Measurements from ENCODE around the gene OCA2. TPM values are rescaled to one million over a fixed set of nuclear protein-coding genes. Genes with fewer than 3 reads are reported as not detected.

Gene OCA2
- polyA plus RNA-seq, 3 donors: not detected

DNA sequence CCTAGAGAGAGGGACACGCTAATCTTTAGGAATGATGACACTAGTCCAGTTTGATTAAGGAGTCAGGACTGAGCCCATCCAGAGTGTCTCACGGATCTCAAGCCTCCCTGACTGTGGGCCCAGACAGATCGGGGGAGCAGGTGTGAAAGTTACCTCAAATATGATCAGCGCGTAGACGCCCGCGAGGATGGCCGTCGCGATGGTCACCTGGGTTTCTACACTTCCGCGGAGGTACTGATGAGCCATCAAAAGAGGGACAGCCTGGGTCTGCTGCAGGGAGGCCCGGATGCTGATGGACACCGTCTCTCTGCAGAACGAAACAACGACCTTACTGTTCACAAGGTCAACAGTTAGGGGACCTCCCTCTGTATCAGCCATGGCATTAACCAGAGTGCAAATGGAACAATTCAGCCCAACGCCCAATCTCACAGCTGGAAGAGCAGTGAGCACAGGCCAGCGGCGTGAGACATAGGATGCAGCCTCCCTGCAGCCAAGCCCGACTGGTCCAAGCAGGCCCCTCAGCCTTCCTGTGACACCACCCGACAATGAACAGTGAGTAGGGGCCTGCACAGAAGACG lies 84.4 kb downstream of the OCA2 start:
- no peak overlapping the region for H3K9ac ChIP-seq (ENCODE audit: insufficient read depth, low read length, poor library complexity, severe bottlenecking)
- no peaks in the 10 kb centered on the region for H3K4me1 ChIP-seq (ENCODE audit: control insufficient read depth in 1 of 2, insufficient read depth in 2 of 2, low read length in 2 of 2)
- Mint-ChIP-seq H3K27ac (no peak overlapping the region), H3K36me3 (no peaks in the 10 kb centered on the region), H3K27me3 (ENCODE audit: low read depth in 3 of 3) (peaks cover 0 to 6% (median 0%) of the 10 kb centered on the region in 3 donors), H3K9me3 (peaks cover 0 to 9% (median 0%) of the 10 kb centered on the region in 7 donors), H3K4me1 (no peaks in the 10 kb centered on the region), H3K4me3 (no peak overlapping the region)
- no peaks in the 10 kb centered on the region for H4K20me1 ChIP-seq (ENCODE audit: insufficient read depth, low read length)
- H3K9me3 ChIP-seq (replicated peaks in 1 of 2; ENCODE audit: control insufficient read depth in 1 of 2, insufficient read depth in 1 of 2, low read length in 2 of 2): no peaks in the 10 kb centered on the region
- no peak overlapping the region for H3K4me2 ChIP-seq (replicated peaks; ENCODE audit: extremely low read depth, low read length, poor library complexity, severe bottlenecking)
- H3K4me3 ChIP-seq (replicated peaks in 1 of 3; ENCODE audit: low read depth in 2 of 3, low read length in 3 of 3): no peak overlapping the region
- no peaks in the 10 kb centered on the region for H3K36me3 ChIP-seq (replicated peaks in 1 of 2; ENCODE audit: control insufficient read depth in 1 of 2, insufficient read depth in 2 of 2, low read length in 2 of 2)
- no peak for DNase-seq
- 94% methylated on average over 22 of the region's 23 CpGs for WGBS (ENCODE audit: insufficient coverage)
- no peak overlapping the region for H2AFZ ChIP-seq (ENCODE audit: insufficient read depth, low read depth, low read length, poor library complexity, severe bottlenecking)
- no peaks in the 10 kb centered on the region for H3K79me2 ChIP-seq (ENCODE audit: insufficient read depth, low read length)
- TF ChIP-seq CTCF (IDR thresholded peaks at IDR 0.05): no peak
- H3K27ac ChIP-seq (ENCODE audit: low read depth in 1 of 2, low read length in 2 of 2): no peak overlapping the region
- intact Hi-C loops (cut with micrococcal nuclease): no loop called here
- H3K27me3 ChIP-seq (ENCODE audit: control insufficient read depth in 2 of 2, insufficient read depth in 2 of 2, low read length in 2 of 2): no peaks in the 10 kb centered on the region

GRCh38 chr15:28013976-28014375 lies 85.1 kb downstream of the OCA2 start:
- H3K79me2 ChIP-seq (ENCODE audit: insufficient read depth, low read length): no peaks in the 10 kb centered on the region
- Mint-ChIP-seq H3K27me3 (ENCODE audit: low read depth in 3 of 3) (peaks cover 0 to 6% (median 0%) of the 10 kb centered on the region in 3 donors), H3K4me3 (no peak overlapping the region), H3K27ac (no peak overlapping the region), H3K4me1 (no peaks in the 10 kb centered on the region), H3K36me3 (no peaks in the 10 kb centered on the region), H3K9me3 (peaks cover 0 to 11% (median 5%) of the 10 kb centered on the region in 7 donors)
- H4K20me1 ChIP-seq (ENCODE audit: insufficient read depth, low read length): no peaks in the 10 kb centered on the region
- H2AFZ ChIP-seq (ENCODE audit: insufficient read depth, low read depth, low read length, poor library complexity, severe bottlenecking): no peak overlapping the region
- no peaks in the 10 kb centered on the region for H3K27me3 ChIP-seq (ENCODE audit: control insufficient read depth in 2 of 2, insufficient read depth in 2 of 2, low read length in 2 of 2)
- no peak for TF ChIP-seq CTCF (IDR thresholded peaks at IDR 0.05)
- H3K4me1 ChIP-seq (ENCODE audit: control insufficient read depth in 1 of 2, insufficient read depth in 2 of 2, low read length in 2 of 2): no peaks in the 10 kb centered on the region
- H3K4me3 ChIP-seq (replicated peaks in 1 of 3; ENCODE audit: low read depth in 2 of 3, low read length in 3 of 3): no peak overlapping the region
- no peaks in the 10 kb centered on the region for H3K36me3 ChIP-seq (replicated peaks in 1 of 2; ENCODE audit: control insufficient read depth in 1 of 2, insufficient read depth in 2 of 2, low read length in 2 of 2)
- no peak overlapping the region for H3K27ac ChIP-seq (ENCODE audit: low read depth in 1 of 2, low read length in 2 of 2)
- peaks cover under 1 to 4% of the 10 kb centered on the region in 2 donors for H3K9me3 ChIP-seq (replicated peaks in 1 of 2; ENCODE audit: control insufficient read depth in 1 of 2, insufficient read depth in 1 of 2, low read length in 2 of 2)
- no peak for DNase-seq
- no peak overlapping the region for H3K9ac ChIP-seq (ENCODE audit: insufficient read depth, low read length, poor library complexity, severe bottlenecking)
- no CpG with 5 or more reads among the region's 9 CpGs for WGBS (ENCODE audit: insufficient coverage)
- intact Hi-C loops (cut with micrococcal nuclease): no loop called here
- H3K4me2 ChIP-seq (replicated peaks; ENCODE audit: extremely low read depth, low read length, poor library complexity, severe bottlenecking): no peak overlapping the region
